ENCODE data around the gene ADGRV1.
A peak's percentile ranks its signal among the peaks of the same experiment; 100 is the strongest.
"Not testable (repeated sequence)": the region's sequence is repeated elsewhere in the genome, so short reads cannot be mapped to it uniquely, and the experiment has no call there.

Gene ADGRV1

GRCh38 chr5:91058155-91058554 lies 499.6 kb downstream of the ADGRV1 start:
- no peak overlapping the region for H3K4me3 ChIP-seq
- no peak for TF ChIP-seq CTCF (IDR thresholded peaks at IDR 0.05)
- H3K27ac ChIP-seq = no peak overlapping the region
- DNase-seq (ENCODE audit: low spot score) = no peak

GRCh38 chr5:91058575-91058974 lies 500.0 kb downstream of the ADGRV1 start:
- no peak for TF ChIP-seq CTCF (IDR thresholded peaks at IDR 0.05)
- DNase-seq (ENCODE audit: low spot score) = no peak
- H3K27ac ChIP-seq = no peak overlapping the region
- no peak overlapping the region for H3K4me3 ChIP-seq

- no peak overlapping the region for H3K4me3 ChIP-seq
- no peak for DNase-seq (ENCODE audit: low spot score)
- no peak overlapping the region for H3K27ac ChIP-seq
- TF ChIP-seq CTCF (IDR thresholded peaks at IDR 0.05) = no peak
Measured at GRCh38 chr5:91059409-91059808, 500.8 kb downstream of the ADGRV1 start.

GRCh38 chr5:91061094-91061493 lies 502.5 kb downstream of the ADGRV1 start:
- DNase-seq (ENCODE audit: low spot score) = no peak
- Histone ChIP-seq H3K4me3 (no peak overlapping the region), H3K27ac (no peak overlapping the region)
- TF ChIP-seq CTCF (IDR thresholded peaks at IDR 0.05) = no peak

- no peak for TF ChIP-seq CTCF (IDR thresholded peaks at IDR 0.05)
- Histone ChIP-seq H3K27ac (no peak overlapping the region), H3K4me3 (no peak overlapping the region)
- DNase-seq (ENCODE audit: low spot score) = no peak
Measured at GRCh38 chr5:91061946-91062562, 503.5 kb downstream of the ADGRV1 start.

GRCh38 chr5:91063098-91063690 lies 504.6 kb downstream of the ADGRV1 start:
- peak overlapping the region; percentile 18 for H3K4me3 ChIP-seq
- DNase-seq (ENCODE audit: low spot score) = not testable (repeated sequence)
- H3K27ac ChIP-seq = peak overlapping the region; percentile 28 to 45

- Histone ChIP-seq H3K4me3 (no peak overlapping the region), H3K27ac (peak overlapping the region in 1 of 2 donors; percentile 13)
- no peak for DNase-seq (ENCODE audit: low spot score)
- TF ChIP-seq CTCF (IDR thresholded peaks at IDR 0.05) = no peak
Measured at GRCh38 chr5:91065496-91065895, 506.9 kb downstream of the ADGRV1 start.
